ENCODE measurements around the gene FYB1. TPM values are rescaled to one million over a fixed set of nuclear protein-coding genes. Genes with fewer than 3 reads are reported as not detected.

The FYB1 gene
- total RNA-seq, 4 donors from 2014 or later = 1.5 to 3.9 (median 3.0) TPM

GRCh38 chr5:39169081-39169480 is 50.3 kb downstream of the FYB1 start:
- no peak overlapping the region for H3K27ac ChIP-seq
- H3K36me3 ChIP-seq = no peaks in the 10 kb centered on the region
- WGBS = 80% methylated on average over 4 of the region's 4 CpGs
- no peak overlapping the region for H3K4me3 ChIP-seq
- no peaks in the 10 kb centered on the region for H3K9me3 ChIP-seq
- no peaks in the 10 kb centered on the region for H3K27me3 ChIP-seq
- no peak for DNase-seq (ENCODE audit: low spot score in 2 of 2)
- no peaks in the 10 kb centered on the region for H3K4me1 ChIP-seq
- no peak for TF ChIP-seq CTCF (IDR thresholded peaks at IDR 0.05)
- no peak for TF ChIP-seq EP300 (IDR thresholded peaks at IDR 0.05)
- no peak for TF ChIP-seq POLR2A (IDR thresholded peaks at IDR 0.05)
- no peak for TF ChIP-seq POLR2AphosphoS5 (IDR thresholded peaks at IDR 0.05)

- no peaks in the 10 kb centered on the region for H3K36me3 ChIP-seq
- WGBS = 64% methylated on average over 2 of the region's 2 CpGs
- no peak overlapping the region for H3K4me3 ChIP-seq
- no peaks in the 10 kb centered on the region for H3K9me3 ChIP-seq
- DNase-seq (ENCODE audit: low spot score in 2 of 2) = no peak
- no peaks in the 10 kb centered on the region for H3K4me1 ChIP-seq
- TF ChIP-seq POLR2A (IDR thresholded peaks at IDR 0.05) (no peak), EP300 (IDR thresholded peaks at IDR 0.05) (no peak), POLR2AphosphoS5 (IDR thresholded peaks at IDR 0.05) (no peak), CTCF (IDR thresholded peaks at IDR 0.05) (no peak)
- H3K27me3 ChIP-seq = no peaks in the 10 kb centered on the region
- H3K27ac ChIP-seq = no peak overlapping the region
Measured at GRCh38 chr5:39167972-39168342, 51.4 kb downstream of the FYB1 start.

- DNase-seq (ENCODE audit: low spot score in 2 of 2) = no peak
- H3K4me3 ChIP-seq = no peak overlapping the region
- H3K27me3 ChIP-seq = no peaks in the 10 kb centered on the region
- WGBS = 75% methylated on average over 5 of the region's 5 CpGs
- H3K36me3 ChIP-seq = no peaks in the 10 kb centered on the region
- H3K4me1 ChIP-seq = no peaks in the 10 kb centered on the region
- TF ChIP-seq EP300 (IDR thresholded peaks at IDR 0.05) = no peak
- no peak for TF ChIP-seq CTCF (IDR thresholded peaks at IDR 0.05)
- no peak for TF ChIP-seq POLR2A (IDR thresholded peaks at IDR 0.05)
- no peak for TF ChIP-seq POLR2AphosphoS5 (IDR thresholded peaks at IDR 0.05)
- no peak overlapping the region for H3K27ac ChIP-seq
- H3K9me3 ChIP-seq = no peaks in the 10 kb centered on the region
Measured at GRCh38 chr5:39167141-39167971, 52.0 kb downstream of the FYB1 start.

GRCh38 chr5:39164529-39165402 is 54.6 kb downstream of the FYB1 start:
- Histone ChIP-seq H3K27ac (no peak overlapping the region), H3K9me3 (no peaks in the 10 kb centered on the region), H3K27me3 (no peaks in the 10 kb centered on the region), H3K4me1 (no peaks in the 10 kb centered on the region), H3K4me3 (no peak overlapping the region), H3K36me3 (no peaks in the 10 kb centered on the region)
- no peak for DNase-seq (ENCODE audit: low spot score in 2 of 2)
- TF ChIP-seq POLR2A (IDR thresholded peaks at IDR 0.05) = no peak
- TF ChIP-seq POLR2AphosphoS5 (IDR thresholded peaks at IDR 0.05) = no peak
- TF ChIP-seq CTCF (IDR thresholded peaks at IDR 0.05) = no peak
- TF ChIP-seq EP300 (IDR thresholded peaks at IDR 0.05) = no peak
- 87% methylated on average over 7 of the region's 7 CpGs for WGBS

- 32% methylated on average over 1 of the region's 1 CpG for WGBS
- Histone ChIP-seq H3K27me3 (no peaks in the 10 kb centered on the region), H3K27ac (no peak overlapping the region), H3K4me1 (no peaks in the 10 kb centered on the region), H3K9me3 (no peaks in the 10 kb centered on the region), H3K36me3 (no peaks in the 10 kb centered on the region), H3K4me3 (no peak overlapping the region)
- TF ChIP-seq POLR2AphosphoS5 (IDR thresholded peaks at IDR 0.05) (no peak), EP300 (IDR thresholded peaks at IDR 0.05) (no peak), CTCF (IDR thresholded peaks at IDR 0.05) (no peak), POLR2A (IDR thresholded peaks at IDR 0.05) (no peak)
- no peak for DNase-seq (ENCODE audit: low spot score in 2 of 2)
Measured at GRCh38 chr5:39164016-39164415, 55.3 kb downstream of the FYB1 start.

All from suprapubic skin (tissue), 4 donors.